Kidney tubule cell (primary cell): ENCODE measurements around the gene GRK6.

Experiments used
- DNase-seq: peaks from one replicate; pipeline ENCODE4 v3.0.0-alpha.2; 2018; ENCODE audit warnings: low spot score

GRK6 gene

DNA sequence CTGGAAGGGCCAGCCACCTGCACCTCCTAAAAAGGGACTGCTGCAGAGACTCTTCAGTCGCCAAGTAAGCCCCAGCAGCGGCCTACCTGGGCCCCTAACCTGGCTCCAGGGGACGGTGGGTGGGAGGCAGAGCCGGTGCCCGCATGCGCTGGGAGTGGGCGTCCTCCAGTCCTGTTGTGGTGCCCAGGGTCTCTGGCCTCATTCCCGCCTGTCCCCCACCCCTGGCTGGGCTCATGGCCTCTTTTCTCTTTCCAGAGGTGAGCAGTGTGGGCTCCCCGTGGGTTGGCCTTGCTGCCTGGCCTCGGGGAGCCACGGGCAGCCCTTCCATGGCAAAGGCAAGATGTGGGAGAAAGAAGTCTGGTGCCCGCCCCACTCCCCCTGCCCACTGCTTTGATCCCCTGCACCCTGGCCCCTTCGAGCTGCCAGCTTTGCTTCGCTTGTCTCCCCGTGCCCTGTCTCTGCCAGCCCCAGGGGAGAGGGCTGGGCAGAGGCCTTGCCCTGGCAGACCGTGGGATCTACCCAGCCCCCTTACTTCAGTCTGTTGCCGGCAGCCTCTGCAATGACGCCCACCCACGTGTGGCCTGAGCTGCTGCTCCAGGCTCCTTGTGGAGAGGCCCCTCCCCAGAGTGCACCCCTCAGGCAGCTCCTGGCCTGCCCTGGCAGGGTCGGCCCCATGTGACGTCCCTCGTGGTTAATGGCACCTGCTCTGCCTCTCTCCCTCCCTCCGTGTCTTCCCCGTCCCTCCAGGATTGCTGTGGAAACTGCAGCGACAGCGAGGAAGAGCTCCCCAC lies 14.7 kb downstream of the GRK6 start:
- DNase-seq, result no peak

DNA sequence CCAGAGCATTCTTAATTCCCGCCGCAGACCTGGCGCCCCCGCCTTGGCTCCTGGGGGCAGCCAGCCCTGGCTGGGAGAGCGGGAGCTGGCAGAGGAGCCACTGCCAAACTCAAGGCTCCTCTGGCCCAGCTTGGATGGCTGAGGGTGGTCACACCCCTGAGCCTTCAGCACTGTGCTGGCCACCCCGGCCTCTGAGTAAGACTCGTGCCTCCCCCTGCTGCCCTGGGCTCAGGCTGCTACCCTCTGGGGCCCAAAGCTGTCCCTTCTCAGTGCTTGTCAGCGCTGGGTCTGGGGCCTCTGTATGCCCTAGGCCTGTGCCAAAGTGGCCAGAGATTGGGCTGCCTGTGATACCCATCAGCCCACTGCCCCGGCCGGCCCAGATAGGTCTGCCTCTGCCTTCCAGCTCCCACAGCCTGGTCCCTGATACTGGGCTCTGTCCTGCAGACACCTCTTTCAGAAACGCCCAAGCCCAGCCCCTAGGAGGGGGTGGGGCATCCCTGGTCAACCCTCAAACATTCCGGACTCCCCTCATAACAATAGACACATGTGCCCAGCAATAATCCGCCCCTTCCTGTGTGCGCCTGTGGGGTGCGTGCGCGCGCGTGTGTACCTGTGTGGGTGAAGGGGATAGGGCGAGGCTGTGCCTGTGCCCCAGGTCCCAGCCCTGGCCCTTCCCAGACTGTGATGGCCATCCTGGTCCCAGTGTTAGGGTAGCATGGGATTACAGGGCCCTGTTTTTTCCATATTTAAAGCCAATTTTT lies 15.8 kb downstream of the GRK6 start:
- DNase-seq, result no peak

DNA sequence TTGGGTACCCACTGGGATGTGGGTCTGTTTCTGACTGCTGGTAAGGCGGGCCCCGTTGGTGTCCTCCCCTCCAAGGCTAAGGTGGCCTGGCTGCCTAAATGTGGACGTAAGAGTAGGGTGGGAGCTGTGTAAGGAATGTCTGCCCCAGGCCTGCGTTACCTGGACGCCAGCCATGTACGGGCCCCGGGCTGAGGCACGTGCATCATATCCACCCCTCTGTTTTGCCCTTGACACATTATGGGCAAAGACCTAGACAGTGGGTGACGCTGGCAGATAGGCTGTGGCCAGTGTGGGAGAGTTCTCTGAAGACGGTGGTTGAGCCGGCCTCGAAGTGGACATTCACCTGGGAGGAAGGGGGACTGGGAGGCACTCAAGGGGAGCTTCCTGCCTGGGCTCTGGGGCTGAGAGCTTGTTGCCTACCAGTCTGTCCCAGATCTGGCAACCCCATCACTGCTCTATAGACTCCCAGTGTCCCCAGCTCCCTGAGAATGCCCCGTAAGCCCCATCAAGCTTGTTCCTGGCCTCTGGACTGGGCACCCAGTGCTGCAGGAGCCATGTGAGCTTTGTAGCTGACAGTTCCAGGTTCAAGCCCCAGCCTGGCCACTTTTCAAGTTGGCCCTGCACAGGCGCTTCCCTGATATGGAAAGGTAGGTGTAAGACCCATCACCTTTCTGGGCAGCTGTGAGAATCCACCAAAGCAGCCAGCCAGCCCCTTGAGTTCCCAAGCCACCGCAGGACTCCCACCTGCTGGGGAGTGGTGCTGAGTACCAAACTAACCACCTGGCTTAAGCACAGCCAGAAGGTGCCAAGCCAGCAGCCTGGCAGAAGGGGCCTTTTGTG lies 16.9 kb downstream of the GRK6 start:
- no peak for DNase-seq

DNA sequence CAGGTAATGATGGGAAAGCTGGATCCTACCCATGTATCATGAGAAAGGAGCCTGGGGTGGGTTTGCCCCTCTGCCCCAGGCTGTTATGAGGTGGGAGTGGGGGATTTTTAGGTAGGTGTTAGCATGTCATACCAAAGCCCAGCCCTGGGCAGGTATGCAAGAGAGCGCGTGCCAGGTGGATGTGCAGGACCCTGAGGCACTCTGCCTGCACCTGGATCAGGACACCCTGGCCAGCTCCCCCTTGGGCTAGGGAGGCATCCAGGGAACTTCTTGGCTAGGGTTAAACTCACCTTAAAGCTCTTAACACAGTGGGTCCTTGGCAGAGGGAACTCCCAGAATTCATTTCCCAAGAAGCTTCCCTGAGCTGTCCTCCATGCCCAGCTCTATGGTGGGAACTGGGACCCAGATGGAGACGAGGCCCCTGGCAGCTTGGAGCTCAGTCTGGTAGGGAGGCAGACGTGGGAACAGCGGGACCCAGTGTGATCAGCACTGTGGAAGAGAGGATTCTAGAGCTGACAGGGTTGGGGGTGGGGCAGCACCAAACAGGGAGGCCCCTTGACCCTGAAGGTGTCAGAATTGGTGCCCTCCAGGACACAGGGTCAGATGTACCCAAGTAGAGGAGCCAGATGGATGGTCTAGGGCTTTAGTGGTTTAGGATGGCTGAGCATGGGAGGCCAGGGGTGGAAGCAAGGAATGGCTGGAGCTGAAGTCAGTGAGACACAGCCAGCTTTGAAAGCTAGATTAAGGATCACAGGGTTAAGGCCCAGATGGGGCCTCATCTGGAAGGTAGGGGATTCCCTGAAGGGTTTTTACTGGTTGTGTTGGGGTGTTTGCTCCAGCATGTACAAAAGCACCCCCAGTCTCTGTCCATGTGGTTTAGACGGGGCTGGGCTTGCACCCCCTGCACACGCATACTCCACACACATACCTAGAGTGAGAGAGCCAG lies 17.9 kb downstream of the GRK6 start:
- no peak for DNase-seq

DNA sequence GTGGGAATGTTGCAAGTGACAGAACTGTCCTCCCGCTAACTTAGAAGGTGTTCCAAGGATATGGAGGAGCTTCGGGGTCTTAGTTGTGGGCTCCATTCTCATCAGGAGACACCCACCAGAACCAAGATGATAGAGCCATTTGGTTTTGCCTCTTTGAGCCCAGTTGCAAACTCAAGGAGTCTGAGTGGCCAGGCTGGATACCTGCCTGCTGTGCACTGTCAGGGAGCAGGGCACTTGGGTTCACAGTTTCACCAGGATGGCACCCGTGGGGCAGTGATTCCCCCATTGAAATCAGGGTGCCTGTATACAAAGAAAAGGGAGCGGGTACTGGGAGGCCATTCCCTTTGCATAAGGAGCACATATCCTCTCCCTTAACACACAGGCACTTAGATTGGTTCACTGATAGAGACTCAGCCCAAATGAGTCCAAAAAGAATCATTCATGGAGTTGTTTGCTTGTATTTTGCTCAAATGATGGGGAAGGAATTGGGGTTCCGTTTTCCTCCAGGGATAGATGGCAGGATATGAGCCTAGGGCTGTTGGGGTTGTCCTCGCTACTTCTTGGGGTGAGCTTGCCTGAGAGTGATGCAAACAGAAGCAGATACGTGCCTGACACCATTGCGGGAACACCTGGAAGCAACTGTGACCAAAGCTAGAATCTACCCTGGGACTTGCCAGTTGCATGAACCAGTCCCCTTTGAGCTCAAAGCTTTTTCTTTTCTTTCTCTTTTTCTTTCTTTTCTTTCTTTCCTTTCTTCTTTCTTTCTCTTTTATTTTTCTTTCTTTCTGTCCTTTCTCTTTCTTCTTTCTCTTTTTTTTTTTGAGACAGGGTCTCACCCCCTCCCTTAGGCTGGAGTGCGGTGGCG lies 18.8 kb downstream of the GRK6 start:
- DNase-seq, result no peak

DNA sequence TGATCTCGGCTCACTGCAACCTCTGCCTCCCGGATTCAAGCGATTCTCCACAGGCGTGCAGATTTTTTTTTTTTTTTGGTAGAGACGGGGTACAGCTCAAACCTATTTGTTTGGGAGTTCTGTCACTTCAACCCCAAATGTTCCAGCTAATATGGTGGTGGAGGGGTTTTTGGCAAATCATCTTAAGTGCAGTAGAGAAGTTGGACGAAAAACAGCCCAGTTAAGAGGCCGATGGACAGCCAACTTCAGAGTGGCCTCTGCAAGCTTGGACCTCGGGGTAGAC lies 19.4 kb downstream of the GRK6 start:
- DNase-seq, result no peak

DNA sequence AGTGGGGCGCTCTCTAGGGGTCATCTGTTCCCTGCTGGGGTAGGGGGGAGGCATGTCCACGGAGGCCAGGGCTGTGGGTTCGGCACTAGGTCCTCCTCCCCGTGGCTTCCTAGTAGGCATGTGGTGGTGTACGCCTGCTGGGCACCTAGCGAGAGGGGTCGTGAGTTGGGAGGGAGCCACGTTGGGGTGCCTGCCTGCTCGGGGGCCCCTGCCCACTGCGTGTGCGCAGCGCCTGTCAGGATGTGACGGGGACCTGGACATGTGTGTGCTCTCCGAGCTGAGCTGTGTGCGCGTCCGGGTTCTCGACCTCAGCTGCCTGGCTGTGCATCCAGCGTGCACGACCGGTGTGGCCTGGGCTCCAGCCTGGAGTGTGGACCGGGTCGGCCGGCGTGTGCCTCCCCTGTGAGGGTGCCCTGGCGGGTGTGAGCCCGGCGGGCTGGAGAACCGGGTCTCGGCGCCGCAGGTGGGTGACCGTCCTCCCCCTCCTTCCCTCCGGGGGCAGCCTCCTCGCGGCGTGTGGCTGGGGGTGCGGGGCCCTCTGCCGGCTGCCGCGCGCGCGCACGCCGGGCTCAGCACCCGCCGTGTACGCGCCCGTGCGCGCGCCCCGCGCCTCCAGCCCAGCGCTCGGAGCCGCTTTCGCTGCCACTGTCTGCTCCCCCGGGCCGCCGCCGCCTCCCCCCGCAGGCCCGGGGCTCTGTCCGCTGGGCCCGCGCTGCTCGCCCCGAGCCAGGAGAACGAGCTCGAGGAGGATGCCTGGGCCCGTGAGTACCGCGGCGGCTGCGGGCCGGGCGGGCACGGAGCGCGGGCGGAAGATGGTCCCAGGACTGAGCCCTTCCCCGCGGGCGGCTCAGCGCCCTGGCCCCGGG lies 20.0 kb downstream of the GRK6 start, which contains the start of gene PRR7:
Gene PRR7 (plus strand): TSS at position 615 of the 866 bp plus-strand sequence. CDS start 8,254 bp downstream, outside the sequence.
- peak; percentile 75 for DNase-seq

DNA sequence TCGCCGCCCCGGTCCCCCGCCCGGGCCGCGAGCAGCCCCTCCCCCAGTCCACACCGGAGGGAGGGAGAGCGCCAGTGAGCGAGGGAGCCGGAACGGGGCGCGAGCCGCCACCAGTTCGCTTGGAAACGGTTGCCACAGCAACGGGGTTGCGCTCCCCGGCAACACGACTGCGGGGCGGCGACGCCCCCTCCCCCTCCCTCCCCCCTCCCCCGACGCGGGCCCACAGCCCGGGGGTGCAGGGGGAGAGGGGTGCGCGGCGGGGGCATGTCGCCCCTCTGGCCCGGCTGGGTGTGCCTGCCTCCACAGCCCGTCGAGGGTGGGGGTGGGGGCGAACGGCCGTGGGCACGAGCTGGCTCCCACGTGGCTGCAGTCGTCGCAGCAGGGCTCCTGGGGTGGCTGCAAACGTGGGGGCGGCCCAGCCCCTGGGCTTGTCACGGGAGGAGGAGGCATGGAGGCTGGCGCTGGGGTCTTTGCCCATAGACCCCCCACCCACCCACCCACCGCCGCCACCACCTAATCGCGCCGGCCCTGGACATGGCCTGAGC lies 20.7 kb downstream of the GRK6 start:
- peak; percentile 63 for DNase-seq

DNA sequence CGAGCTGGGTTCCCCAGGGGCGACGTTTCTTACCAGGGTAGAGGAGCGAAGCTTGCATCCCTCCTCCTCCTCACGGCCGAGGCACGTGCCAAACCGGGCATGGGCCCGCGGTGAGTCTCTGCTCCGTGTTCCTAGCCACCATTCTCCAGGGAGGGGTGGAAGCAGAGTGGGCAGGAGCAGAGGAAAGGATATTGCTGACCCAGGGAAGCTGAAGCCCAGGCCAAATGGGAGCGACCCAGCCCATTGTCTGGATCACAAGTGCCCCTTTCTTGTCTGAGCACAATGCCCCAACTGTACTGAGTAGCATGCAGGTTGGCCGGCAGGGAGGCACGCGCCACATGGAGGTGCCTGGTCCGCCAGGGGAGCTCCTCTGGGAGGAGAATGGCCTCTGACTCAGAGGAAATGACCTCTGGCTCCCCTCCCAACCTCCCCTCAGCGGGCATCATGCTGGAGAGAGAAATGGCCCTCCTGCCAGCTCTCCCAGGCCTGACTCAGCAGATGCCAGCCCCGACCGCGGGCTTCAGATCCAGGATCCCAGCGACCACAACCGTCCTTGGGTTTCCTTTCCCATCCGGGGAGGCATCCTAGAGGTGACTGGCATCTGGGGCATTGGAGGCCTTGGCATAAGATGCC lies 21.3 kb downstream of the GRK6 start:
- DNase-seq, result peak; percentile 98

DNA sequence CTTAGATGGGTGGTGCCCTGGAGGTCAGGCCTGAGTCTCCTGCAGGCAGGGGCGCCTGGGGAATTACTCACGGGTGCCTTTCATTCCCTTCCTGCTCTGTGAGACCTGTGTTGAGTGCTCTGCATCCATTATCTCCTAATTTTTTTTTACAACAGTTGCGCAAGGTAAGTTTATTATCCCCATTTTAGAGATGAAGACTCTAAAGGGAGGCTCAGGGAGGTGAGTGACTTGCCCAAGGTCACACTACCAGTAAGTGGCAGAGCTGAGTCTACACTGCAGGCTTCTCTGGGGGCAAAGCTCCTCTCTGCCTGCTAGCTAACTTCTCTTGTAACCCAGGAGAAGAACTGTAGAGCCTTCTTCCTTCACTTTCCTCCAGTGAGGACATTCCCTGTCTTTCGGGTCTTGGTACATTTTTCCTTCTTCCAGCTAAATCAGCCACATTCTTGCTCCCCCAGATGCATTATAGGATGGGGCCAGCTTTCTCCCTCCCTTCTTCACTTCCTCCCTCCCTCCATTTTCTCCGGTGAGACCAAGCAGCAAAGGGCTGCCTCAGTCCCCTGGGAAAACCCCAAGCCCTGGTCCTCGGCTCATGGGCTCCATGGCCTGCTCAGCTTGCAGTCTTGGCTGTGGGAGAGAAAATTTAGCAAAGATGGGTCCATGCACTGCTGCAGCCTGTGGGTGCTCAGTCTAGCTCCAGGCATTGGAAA lies 21.9 kb downstream of the GRK6 start:
- DNase-seq, result no peak

DNA sequence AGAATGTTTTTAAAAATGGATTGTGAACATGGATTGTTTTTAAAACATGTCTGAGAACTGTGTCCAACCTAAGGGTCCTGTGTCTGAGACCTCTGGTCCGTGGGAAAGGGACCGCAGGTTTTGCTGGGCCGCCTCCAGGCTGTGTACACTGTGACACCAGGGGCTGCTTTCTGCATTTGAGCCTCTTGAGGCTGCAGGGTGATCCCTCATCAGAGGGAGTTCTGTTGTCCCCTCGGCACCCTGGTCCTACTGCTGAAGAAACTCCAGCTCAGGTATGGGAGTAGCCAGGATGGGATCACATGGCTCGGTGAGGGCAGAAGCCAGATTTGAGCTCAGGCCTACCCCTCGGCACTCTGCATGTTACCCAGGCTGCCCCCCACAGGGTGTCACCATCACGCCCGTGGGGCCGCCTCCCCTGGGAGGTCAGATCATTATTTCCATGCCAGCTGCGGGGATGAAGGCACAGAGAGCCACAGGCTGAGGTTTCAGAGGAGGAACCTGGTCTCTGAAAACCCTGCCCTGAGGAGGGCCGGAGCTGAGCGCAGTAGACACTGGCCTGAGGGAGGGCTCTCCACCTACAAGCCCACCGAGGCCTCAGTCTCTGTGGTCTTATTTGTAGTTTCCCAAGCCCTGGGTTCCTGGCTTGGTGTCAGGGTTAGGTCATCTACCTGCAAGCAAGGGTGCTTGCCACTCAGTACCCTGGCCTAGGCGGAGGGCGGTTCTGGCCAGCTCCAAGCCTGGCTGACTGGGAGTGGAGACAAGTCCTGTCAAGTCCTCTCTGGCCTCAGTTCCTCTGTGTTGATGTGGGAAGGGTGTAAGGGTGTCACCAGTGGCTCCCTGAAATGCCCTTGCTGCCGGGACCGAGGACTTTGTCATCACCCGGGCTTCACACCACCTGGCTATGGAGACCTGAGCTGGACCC lies 22.9 kb downstream of the GRK6 start:
- DNase-seq, result no peak

DNA sequence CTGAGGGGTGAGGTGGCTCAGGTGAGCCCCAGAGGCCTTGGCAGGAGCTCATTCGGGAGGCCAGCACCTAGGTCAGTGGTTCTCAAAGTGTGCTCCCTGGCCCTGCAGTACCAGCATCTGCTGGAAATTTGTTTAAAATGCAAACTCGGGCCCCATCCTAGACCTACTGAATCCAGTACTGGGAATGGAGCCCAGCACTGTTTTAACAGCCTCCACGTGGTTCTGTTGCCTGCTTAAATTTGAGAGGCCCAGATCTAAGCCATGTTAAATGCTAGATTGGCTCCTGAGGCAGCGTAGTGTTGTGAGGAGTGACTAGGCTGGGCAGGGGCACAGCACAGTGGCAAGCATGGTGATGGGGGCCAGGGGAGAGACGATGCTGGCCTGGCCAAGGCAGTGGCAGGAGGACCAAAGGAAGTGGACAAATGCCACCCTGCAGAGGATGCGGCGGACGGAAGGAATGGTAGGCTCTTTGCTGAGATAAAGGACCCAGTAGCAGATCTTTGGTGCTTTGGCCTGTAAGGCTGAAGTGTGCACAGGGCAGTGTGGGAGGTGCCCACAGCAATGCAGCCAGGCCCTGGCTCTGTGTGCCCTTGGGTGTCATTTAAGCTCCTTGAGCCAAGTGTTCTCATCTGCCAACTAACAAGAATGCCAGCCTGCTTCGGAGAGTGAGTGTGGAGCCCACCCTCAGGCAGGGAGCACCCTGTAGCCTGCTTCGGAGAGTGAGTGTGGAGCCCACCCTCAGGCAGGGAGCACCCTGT lies 24.4 kb downstream of the GRK6 start:
- DNase-seq, result no peak

DNA sequence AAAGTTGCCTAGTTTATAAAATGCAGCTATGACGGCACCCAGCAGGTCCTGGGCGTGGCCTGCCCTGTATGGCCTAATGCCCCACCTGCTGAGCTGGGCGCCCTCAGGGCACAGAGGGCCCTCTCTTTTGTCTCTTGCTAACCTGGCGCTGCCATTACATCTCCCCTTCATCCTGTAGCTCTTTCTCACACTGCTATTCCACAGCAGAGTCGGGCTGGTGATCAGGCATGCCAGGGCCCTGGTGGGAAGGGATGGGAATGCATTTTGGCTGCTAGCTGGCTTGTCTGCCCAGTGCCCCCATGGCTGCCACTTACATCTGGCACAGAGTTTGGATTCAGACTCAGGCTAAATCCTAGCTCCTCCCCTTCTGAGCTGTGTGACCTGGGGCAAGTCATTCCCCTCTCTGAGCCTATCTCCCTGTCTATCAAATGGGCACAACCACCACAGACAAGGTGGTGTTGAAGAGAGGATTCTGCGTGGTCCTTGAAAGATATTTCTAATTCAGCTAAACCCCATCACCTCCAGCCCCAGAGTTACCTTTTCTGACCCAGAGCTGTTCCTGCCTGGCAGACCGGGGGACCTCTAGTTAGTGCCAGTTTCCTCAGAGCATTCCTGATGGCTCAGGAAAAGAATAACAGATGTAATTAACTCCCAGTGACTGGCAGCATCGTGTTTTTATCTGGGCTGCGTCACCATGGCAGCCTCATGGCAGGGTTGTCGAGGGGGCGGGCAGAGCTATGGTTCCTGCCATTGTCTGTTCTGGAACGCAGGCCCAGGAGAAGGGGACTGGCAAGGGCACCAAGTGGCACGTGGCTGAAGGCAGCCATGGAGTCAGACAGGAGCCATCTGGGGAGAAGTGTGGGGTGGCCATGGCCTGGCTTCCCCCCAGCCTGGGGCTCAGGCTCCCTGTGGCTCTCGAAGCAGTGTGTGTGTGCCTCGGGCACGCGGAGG lies 26.5 kb downstream of the GRK6 start:
- no peak for DNase-seq

DNA sequence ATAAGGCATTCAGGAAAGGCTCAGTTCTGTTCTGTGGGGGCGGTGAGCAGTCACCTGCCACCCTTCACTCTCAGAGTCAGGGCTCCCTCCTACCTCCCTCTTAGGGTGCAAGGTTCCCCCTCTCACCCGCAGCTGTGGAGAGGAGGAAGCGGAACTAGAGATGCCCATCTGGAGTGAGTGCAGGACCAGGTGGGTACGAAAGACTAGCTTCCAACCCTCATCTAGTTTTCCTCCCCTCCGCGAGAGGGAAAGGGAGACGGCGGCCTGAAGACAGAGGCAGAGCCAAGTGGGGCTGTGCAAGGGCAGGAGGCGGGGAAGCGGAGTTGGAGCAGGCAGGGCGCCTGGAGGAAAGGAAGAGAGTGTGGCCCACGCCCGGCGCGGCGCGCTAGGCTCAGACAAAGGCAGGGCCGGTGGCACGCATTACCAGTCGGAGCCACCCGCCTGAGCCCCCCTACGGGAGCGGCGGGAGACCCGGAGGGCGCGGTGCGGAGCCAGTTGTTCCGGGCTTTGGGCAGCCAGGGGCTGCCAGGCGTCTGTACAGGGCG lies 27.4 kb downstream of the GRK6 start:
- peak; percentile 24 for DNase-seq
